Nephron (organoid): ENCODE results near the gene USP3.

Experiments
- H3K27ac Mint-ChIP-seq, 3 experiments: 2 replicates each; pipeline ENCODE4 v1.8.0; 2020; ENCODE audit warnings: mixed read lengths in 3 of 3, mild to moderate bottlenecking in 2 of 3, moderate library complexity in 1 of 3
- H3K27me3 Mint-ChIP-seq: 2 replicates; pipeline ENCODE4 v1.8.0; 2021; ENCODE audit warnings: low read depth, mild to moderate bottlenecking, moderate library complexity, mixed read lengths
- H3K36me3 Mint-ChIP-seq: 2 replicates; pipeline ENCODE4 v1.8.0; 2020; ENCODE audit warnings: low read depth, mixed read lengths
- H3K4me1 Mint-ChIP-seq: 2 replicates; pipeline ENCODE4 v1.8.0; 2020; ENCODE audit warnings: mixed read lengths
- H3K4me3 Mint-ChIP-seq, 3 experiments: 2 replicates each; pipeline ENCODE4 v1.8.0; 2020; ENCODE audit warnings: mild to moderate bottlenecking in 3 of 3, mixed read lengths in 3 of 3, moderate library complexity in 2 of 3
- H3K9me3 Mint-ChIP-seq: 2 replicates; pipeline ENCODE4 v1.8.0; 2020; ENCODE audit warnings: mixed read lengths
- TF ChIP-seq, protein P1 (sequence below), 3 experiments: fragments of 200-600 bp; sonication (generic); IDR thresholded peaks; one replicate each; pipeline ENCODE4 v1.5.0; 2021; ENCODE audit warnings: antibody characterized with exemption in 3 of 3; ENCODE audit not compliant: unreplicated experiment in 3 of 3

The USP3 gene

DNA sequence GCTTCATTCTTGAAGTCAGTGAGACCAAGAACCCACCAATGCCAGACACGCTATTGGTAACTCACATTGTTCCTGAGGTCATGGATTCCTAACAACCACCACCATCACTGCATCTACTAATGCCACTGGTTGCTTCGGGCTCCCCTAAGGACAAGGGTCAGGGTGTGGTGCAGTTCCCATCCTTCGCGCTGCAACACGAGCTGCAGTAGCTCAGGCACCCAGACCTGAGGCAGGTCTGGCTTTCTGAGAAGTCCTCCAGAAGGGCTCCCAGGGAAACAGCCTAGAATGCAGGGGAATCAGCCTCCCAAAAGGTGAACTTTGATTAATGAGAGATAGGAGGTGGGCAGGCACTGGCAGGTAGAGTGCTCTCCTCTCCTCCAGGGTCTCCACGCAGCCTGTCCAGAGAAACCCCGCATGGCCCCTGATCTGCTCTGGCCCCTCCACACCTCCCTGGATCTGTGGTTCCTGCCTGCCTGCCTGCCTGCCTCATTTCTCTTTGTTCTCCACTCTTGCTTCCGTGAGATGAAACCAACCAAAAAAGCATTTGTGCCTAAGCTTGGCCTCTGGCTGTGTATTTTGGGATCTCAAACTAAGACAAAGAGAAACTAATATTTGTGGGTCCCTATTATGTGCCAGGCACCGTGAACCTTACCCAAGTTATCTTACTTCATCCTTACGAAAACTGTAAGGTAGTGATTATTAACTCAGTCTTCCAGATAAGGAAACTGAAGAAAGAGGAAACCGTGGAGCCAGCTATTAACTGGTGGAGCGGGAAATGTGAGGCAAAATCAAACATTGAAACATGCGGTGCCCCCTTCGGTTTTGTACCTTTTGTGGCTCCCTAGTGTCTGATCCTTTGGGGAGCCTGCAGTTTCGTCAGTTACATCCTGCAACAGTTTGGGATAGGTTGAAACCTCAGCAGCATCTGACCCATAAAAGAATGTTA lies 43.9 kb upstream of the USP3 start:
- H3K36me3 Mint-ChIP-seq, result no peaks in the 10 kb centered on the region
- H3K27me3 Mint-ChIP-seq, result peaks cover 4% of the 10 kb centered on the region
- peak overlapping the region; percentile 46 to 78 (median 61) for H3K27ac Mint-ChIP-seq
- peak overlapping the region in 1 of 3 experiments; percentile 31 for H3K4me3 Mint-ChIP-seq
- H3K4me1 Mint-ChIP-seq, result peaks cover 56% of the 10 kb centered on the region
- TF ChIP-seq, protein P1, sequence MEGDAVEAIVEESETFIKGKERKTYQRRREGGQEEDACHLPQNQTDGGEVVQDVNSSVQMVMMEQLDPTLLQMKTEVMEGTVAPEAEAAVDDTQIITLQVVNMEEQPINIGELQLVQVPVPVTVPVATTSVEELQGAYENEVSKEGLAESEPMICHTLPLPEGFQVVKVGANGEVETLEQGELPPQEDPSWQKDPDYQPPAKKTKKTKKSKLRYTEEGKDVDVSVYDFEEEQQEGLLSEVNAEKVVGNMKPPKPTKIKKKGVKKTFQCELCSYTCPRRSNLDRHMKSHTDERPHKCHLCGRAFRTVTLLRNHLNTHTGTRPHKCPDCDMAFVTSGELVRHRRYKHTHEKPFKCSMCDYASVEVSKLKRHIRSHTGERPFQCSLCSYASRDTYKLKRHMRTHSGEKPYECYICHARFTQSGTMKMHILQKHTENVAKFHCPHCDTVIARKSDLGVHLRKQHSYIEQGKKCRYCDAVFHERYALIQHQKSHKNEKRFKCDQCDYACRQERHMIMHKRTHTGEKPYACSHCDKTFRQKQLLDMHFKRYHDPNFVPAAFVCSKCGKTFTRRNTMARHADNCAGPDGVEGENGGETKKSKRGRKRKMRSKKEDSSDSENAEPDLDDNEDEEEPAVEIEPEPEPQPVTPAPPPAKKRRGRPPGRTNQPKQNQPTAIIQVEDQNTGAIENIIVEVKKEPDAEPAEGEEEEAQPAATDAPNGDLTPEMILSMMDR (IDR thresholded peaks at IDR 0.05; ENCODE audit: unreplicated experiment in 3 of 3), result no peak
- H3K9me3 Mint-ChIP-seq, result peaks cover 7% of the 10 kb centered on the region

GRCh38 chr15:63461230-63461985 lies 43.0 kb upstream of the USP3 start:
- peaks cover 7% of the 10 kb centered on the region for H3K9me3 Mint-ChIP-seq
- no peaks in the 10 kb centered on the region for H3K36me3 Mint-ChIP-seq

DNA sequence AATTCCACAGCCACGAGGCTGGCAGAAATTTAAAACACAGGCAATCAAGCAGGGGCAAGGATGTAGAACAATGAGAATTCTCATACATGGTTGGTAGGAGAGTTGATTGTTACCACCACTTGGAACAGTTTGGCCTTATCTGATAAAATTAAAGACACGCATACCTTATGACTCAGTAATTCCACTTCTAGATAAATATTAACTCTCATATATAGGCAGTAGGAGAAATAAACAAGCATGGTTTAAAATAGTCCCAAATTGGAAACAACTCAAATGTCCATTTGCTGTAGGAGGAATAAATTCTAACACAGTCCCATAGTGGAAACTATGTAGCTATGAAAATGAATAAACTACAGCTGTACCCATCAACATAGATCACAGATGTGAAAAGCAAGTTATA lies 42.3 kb upstream of the USP3 start:
- H3K36me3 Mint-ChIP-seq, result no peaks in the 10 kb centered on the region
- TF ChIP-seq, protein P1 (IDR thresholded peaks at IDR 0.05; ENCODE audit: unreplicated experiment in 3 of 3), result no peak
- H3K4me3 Mint-ChIP-seq, result no peak overlapping the region
- peaks cover 7% of the 10 kb centered on the region for H3K9me3 Mint-ChIP-seq
- peaks cover 10% of the 10 kb centered on the region for H3K27me3 Mint-ChIP-seq
- peaks cover 65% of the 10 kb centered on the region for H3K4me1 Mint-ChIP-seq
- peak overlapping the region; percentile 46 to 78 (median 51) for H3K27ac Mint-ChIP-seq

More at GRCh38 chr15:63461230-63461985, 43.0 kb upstream of the USP3 start:
- peaks cover 5% of the 10 kb centered on the region for H3K27me3 Mint-ChIP-seq
- peaks cover 60% of the 10 kb centered on the region for H3K4me1 Mint-ChIP-seq
- H3K4me3 Mint-ChIP-seq, result peak overlapping the region in 1 of 3 experiments; percentile 40
- TF ChIP-seq, protein P1 (IDR thresholded peaks at IDR 0.05; ENCODE audit: unreplicated experiment in 3 of 3), result peak; percentile 13 to 21 (median 13)
- peak overlapping the region; percentile 46 to 78 (median 61) for H3K27ac Mint-ChIP-seq

DNA sequence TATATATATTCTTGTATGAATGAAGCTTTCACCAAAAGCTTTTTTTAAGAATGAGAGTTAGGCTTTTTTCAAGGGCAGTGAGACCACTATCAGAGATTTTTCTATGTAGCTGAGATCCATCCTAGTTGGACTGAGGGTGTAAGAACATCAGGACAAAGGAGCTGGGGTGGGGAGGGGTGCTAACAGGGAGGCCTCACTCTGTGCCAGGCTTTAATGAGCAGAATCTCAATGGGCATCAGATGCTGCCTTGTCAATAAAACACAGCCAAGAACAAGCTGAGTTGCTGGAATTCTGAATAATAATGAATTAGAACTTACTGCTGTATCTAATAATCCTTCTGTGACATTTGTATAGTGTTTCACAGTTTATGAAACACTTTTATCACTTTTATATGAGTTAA lies 41.4 kb upstream of the USP3 start:
- H3K27ac Mint-ChIP-seq, result peak overlapping the region; percentile 46 to 78 (median 51)
- H3K36me3 Mint-ChIP-seq, result no peaks in the 10 kb centered on the region
- no peak overlapping the region for H3K4me3 Mint-ChIP-seq
- H3K4me1 Mint-ChIP-seq, result peaks cover 66% of the 10 kb centered on the region
- TF ChIP-seq, protein P1 (IDR thresholded peaks at IDR 0.05; ENCODE audit: unreplicated experiment in 3 of 3), result no peak
- H3K27me3 Mint-ChIP-seq, result peaks cover 10% of the 10 kb centered on the region
- H3K9me3 Mint-ChIP-seq, result peaks cover 6% of the 10 kb centered on the region

DNA sequence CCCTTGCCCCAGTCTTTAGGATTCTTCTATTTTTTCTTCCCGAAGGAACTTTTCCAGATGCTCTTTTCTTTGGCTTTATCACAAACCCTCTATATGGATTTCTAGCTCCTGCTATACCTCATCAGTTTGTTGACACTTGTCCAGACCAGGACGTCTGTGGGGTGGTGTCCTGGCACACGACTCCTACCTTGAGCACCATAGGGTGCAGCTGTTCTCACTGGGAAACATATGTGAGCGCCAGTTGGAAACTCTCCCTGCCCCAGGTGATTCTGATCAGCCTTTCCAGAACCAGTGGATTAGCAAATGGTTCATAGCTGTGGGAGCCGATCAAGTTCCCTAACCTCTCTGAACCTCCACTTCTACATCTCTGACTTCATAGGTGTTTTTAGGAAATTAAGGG lies 40.6 kb upstream of the USP3 start:
- TF ChIP-seq, protein P1 (IDR thresholded peaks at IDR 0.05; ENCODE audit: unreplicated experiment in 3 of 3), result no peak
- Mint-ChIP-seq H3K4me3 (no peak overlapping the region), H3K9me3 (no peaks in the 10 kb centered on the region), H3K27ac (peak overlapping the region; percentile 1 to 46 (median 43)), H3K27me3 (peaks cover 10% of the 10 kb centered on the region), H3K4me1 (peaks cover 66% of the 10 kb centered on the region), H3K36me3 (no peaks in the 10 kb centered on the region)
